WERI-Rb-1 (cell line): ENCODE measurements around the gene CCDC142.
A peak's percentile ranks its signal among the peaks of the same experiment; 100 is the strongest.
"Not testable (repeated sequence)": the region's sequence is repeated elsewhere in the genome, so short reads cannot be mapped to it uniquely, and the experiment has no call there.

Experiments used
- DNase-seq: peaks from one replicate; pipeline ENCODE4 v3.0.0-alpha.2; 2020
- H3K27ac ChIP-seq: fragments of 250-450 bp; sonication (Bioruptor Pico); 2 replicates; pipeline ENCODE4 v1.5.1; 2020; ENCODE audit warnings: mild to moderate bottlenecking, moderate library complexity
- H3K27me3 ChIP-seq: fragments of 250-450 bp; sonication (Bioruptor Pico); 2 replicates; pipeline ENCODE4 v1.5.1; 2021; ENCODE audit warnings: mild to moderate bottlenecking, low read depth, moderate library complexity; ENCODE audit not compliant: insufficient read depth, severe bottlenecking
- H3K36me3 ChIP-seq: fragments of 250-450 bp; sonication (Bioruptor Pico); 2 replicates; pipeline ENCODE4 v1.5.1; 2020; ENCODE audit warnings: mild to moderate bottlenecking, moderate library complexity
- H3K4me3 ChIP-seq: 2 replicates; pipeline ENCODE4 v1.5.1; 2011; ENCODE audit warnings: low read depth, mild to moderate bottlenecking, control low read depth, low read length
- H3K9me3 ChIP-seq: fragments of 250-450 bp; sonication (Bioruptor Pico); 2 replicates; pipeline ENCODE4 v1.5.1; 2021; ENCODE audit warnings: mild to moderate bottlenecking, moderate library complexity; ENCODE audit not compliant: severe bottlenecking
- TF ChIP-seq, protein P1 (sequence below): IDR thresholded peaks from 2 replicates; pipeline ENCODE4 v1.5.1; 2011; ENCODE audit warnings: low read depth, mild to moderate bottlenecking, control low read depth, inconsistent platforms, low read length

Gene CCDC142

DNA sequence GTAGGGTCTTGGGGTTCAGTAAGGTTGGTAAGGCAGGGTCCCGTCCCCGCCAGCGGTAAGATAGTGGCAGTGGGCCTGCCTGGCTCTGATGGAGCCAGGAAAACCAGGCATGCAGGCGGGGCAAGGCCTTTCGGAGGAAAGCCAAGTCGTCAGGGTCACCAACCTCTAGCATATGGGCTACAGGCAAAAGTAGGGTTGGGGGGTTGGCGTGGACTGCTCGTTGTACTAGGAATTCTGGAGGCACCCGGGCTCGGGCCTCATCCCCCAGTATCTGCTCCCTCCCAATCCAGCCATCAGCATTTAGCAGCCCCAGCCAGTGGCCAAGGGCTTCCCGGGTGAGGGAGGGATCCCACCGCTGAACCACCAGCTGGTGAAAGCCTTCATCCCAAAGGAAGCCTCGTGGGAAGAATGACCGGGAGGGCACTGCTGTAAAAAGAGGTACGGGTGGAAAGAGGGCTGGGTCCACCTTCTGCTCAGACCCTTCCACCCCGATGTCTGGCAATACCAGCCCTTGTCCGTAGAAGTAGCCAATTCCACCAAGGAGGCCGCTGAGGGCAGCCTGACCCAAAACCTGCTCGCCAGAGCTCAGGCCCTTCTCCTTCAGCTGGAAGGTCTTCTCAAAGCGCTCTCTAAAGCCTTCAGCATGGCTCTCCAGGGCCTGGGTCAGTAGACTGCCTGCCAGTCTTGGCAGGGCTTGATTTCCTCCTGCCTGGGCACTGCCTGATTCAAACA, 20.6 kb downstream of the CCDC142 start:
- H3K4me3 ChIP-seq: no peak overlapping the region
- H3K27ac ChIP-seq: no peak overlapping the region
- TF ChIP-seq, protein P1, sequence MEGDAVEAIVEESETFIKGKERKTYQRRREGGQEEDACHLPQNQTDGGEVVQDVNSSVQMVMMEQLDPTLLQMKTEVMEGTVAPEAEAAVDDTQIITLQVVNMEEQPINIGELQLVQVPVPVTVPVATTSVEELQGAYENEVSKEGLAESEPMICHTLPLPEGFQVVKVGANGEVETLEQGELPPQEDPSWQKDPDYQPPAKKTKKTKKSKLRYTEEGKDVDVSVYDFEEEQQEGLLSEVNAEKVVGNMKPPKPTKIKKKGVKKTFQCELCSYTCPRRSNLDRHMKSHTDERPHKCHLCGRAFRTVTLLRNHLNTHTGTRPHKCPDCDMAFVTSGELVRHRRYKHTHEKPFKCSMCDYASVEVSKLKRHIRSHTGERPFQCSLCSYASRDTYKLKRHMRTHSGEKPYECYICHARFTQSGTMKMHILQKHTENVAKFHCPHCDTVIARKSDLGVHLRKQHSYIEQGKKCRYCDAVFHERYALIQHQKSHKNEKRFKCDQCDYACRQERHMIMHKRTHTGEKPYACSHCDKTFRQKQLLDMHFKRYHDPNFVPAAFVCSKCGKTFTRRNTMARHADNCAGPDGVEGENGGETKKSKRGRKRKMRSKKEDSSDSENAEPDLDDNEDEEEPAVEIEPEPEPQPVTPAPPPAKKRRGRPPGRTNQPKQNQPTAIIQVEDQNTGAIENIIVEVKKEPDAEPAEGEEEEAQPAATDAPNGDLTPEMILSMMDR: no peak
- no peak for DNase-seq
- no peaks in the 10 kb centered on the region for H3K27me3 ChIP-seq
- H3K9me3 ChIP-seq: no peaks in the 10 kb centered on the region
- H3K36me3 ChIP-seq: peaks cover 32% of the 10 kb centered on the region

- no peaks in the 10 kb centered on the region for H3K27me3 ChIP-seq
- TF ChIP-seq, protein P1: peak; percentile 46
- DNase-seq: peak; percentile 60
- peaks cover 33% of the 10 kb centered on the region for H3K36me3 ChIP-seq
- H3K4me3 ChIP-seq: no peak overlapping the region
- no peaks in the 10 kb centered on the region for H3K9me3 ChIP-seq
- no peak overlapping the region for H3K27ac ChIP-seq
These were observed 21.4 kb downstream of the CCDC142 start for GRCh38 chr2:74461187-74462053.

GRCh38 chr2:74460187-74460586, 22.6 kb downstream of the CCDC142 start:
- DNase-seq, H3K27me3 ChIP-seq, H3K27ac ChIP-seq: not testable (repeated sequence)

DNA sequence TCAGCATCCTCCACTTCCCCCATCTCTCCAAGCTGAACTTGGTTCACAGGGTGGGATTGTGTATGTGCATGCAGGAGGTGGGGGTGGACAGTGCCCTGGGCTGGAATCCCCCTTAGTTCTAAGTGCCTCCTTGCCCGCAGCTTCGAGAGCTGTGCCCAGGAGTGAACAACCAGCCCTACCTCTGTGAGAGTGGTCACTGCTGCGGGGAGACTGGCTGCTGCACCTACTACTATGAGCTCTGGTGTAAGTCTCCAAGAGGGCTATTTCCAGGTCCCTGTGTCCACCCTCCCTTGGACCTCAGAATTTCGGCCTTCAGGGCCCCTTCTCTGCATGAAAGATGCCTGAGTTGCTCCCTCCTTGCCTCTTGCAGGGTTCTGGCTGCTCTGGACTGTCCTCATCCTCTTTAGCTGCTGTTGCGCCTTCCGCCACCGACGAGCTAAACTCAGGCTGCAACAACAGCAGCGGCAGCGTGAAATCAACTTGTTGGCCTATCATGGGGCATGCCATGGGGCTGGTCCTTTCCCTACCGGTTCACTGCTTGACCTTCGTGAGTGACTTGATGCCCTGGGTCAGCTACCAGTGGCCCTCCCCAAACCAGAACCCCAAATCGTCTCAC, 23.2 kb downstream of the CCDC142 start:
- not testable (repeated sequence) for H3K9me3 ChIP-seq, DNase-seq, H3K27ac ChIP-seq, H3K27me3 ChIP-seq, H3K4me3 ChIP-seq
- peaks cover 33% of the 10 kb centered on the region for H3K36me3 ChIP-seq

More at GRCh38 chr2:74460187-74460586, 22.6 kb downstream of the CCDC142 start:
- H3K4me3 ChIP-seq, H3K9me3 ChIP-seq: not testable (repeated sequence)
- H3K36me3 ChIP-seq: peaks cover 36% of the 10 kb centered on the region

- H3K27me3 ChIP-seq: no peaks in the 10 kb centered on the region
- TF ChIP-seq, protein P1: no peak
- H3K36me3 ChIP-seq: peaks cover 33% of the 10 kb centered on the region
- peak overlapping the region; percentile 83 for H3K4me3 ChIP-seq
- H3K27ac ChIP-seq: peak overlapping the region; percentile 66
- no peaks in the 10 kb centered on the region for H3K9me3 ChIP-seq
- no peak for DNase-seq
These were observed 23.8 kb downstream of the CCDC142 start for GRCh38 chr2:74458938-74459363.

DNA sequence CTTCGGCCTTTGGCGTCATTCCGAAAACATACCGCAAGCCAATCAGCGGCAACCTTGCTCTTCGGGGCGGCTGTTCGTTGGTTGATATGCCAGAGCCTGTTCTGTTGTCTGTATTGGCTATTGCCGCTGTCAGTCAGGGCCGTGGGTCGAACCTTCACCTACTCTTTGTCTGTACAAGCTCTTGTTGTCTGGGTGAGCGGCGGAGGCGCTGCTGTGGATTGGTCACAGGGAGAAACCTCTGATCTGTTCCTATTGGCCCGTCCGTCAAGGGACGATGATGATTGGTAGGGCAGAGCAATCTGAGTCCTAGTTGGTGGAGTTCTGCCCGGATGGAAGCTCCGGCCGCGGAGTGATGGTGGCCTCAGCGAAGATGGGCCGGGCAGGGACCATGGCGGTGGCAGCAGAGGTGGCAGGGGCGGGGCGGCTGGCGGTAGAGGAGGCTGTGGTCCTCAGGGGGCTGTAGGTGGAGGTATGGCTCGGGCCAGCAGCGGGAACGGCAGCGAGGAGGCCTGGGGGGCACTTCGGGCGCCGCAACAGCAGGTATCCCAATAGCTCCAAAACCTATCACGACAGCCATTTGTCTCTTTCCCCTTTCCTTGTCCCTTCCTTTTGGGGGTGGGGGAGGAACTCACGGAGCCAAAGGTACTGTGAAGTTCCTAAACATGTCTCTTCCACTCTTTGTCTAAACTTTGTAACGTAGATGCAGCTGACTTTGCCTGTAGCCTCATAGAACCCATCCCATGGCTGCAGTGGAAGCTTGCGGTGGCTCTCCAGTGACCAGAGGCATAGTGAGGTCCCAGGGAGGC, 24.5 kb downstream of the CCDC142 start, which contains the start of gene WBP1:
Gene WBP1, plus strand, starts transcription at position 307 of the 806 bp plus-strand sequence. Its CDS starts 165 bp downstream, at position 472.
- Histone ChIP-seq H3K9me3 (no peaks in the 10 kb centered on the region), H3K27me3 (no peaks in the 10 kb centered on the region), H3K27ac (peak within 1 kb of the TSS; percentile 92), H3K36me3 (peaks cover 32% of the 10 kb centered on the region), H3K4me3 (peak within 1 kb of the TSS; percentile 83)
- TF ChIP-seq, protein P1: no peak
- DNase-seq: peak; percentile 100
